ENCODE data around the gene CDH23. TPM values are rescaled to one million over a fixed set of nuclear protein-coding genes. Genes with fewer than 3 reads are reported as not detected.

Gene CDH23
- total and polyA plus RNA-seq, 2 of the 8 experiments (the other 6 are each of a cell fraction or from before 2014, with no cell fraction given), result 1.9 to 4.9 TPM

GRCh38 chr10:71671994-71672946, 275.6 kb downstream of the CDH23 start (continued):
- TF ChIP-seq CTCF (IDR thresholded peaks at IDR 0.05; ENCODE audit: control extremely low read depth in 1 of 3, insufficient read depth in 1 of 3, low read depth in 1 of 3, low read length in 3 of 3) (no peak), ASH2L (IDR thresholded peaks at IDR 0.05; ENCODE audit: low read length) (no peak), EP300 (IDR thresholded peaks at IDR 0.05; ENCODE audit: borderline replicate concordance in 1 of 2, low read depth in 2 of 2, low read length in 2 of 2) (no peak), CBX8 (IDR thresholded peaks at IDR 0.05; ENCODE audit: borderline replicate concordance, low read depth, low read length) (no peak), SIN3A (conservative IDR thresholded peaks at IDR 0.05 in 1 of 2, IDR thresholded peaks at IDR 0.05 in 1 of 2; ENCODE audit: low read depth in 1 of 2, low read length in 2 of 2) (no peak), CHD1 (IDR thresholded peaks at IDR 0.05; ENCODE audit: low read depth, low read length) (no peak), RAD21 (IDR thresholded peaks at IDR 0.05 in 1 of 2, conservative IDR thresholded peaks at IDR 0.05 in 1 of 2; ENCODE audit: low read depth in 2 of 2, low read length in 2 of 2) (no peak), POLR2AphosphoS5 (IDR thresholded peaks at IDR 0.05; ENCODE audit: low read depth, low read length) (no peak), KDM1A (IDR thresholded peaks at IDR 0.05; ENCODE audit: borderline replicate concordance, low read length) (no peak), TEAD4 (IDR thresholded peaks at IDR 0.05; ENCODE audit: low read depth, low read length) (no peak)
- TF ChIP-seq, protein P1, sequence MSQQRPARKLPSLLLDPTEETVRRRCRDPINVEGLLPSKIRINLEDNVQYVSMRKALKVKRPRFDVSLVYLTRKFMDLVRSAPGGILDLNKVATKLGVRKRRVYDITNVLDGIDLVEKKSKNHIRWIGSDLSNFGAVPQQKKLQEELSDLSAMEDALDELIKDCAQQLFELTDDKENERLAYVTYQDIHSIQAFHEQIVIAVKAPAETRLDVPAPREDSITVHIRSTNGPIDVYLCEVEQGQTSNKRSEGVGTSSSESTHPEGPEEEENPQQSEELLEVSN (IDR thresholded peaks at IDR 0.05), result no peak
